B cell (primary cell): Measurements from ENCODE around the gene FRRS1. TPM values are rescaled to one million over a fixed set of nuclear protein-coding genes. Genes with fewer than 3 reads are reported as not detected.

Source experiments
- ATAC-seq: fragments of 200-7000 bp; cut with Tn5 transposase; one replicate; pipeline ENCODE4 v1.10.0; 2021; ENCODE audit warnings: low read depth, mild to moderate bottlenecking, moderate number of reproducible peaks, moderate library complexity
- CTCF ChIA-PET: fragments of 350-600 bp; sonication (Branson Sonifier 250); formaldehyde crosslinking; loops from one replicate; lab custom pipeline; 2021; ENCODE audit warnings: antibody characterized with exemption, inconsistent platforms; lab: Charles Lee
- POLR2A ChIA-PET: fragments of 350-600 bp; sonication (Branson Sonifier 250); formaldehyde crosslinking; loops from one replicate; lab custom pipeline; 2021; ENCODE audit warnings: antibody characterized with exemption; lab: Charles Lee
- DNase-seq: peaks from one replicate; pipeline ENCODE4 v3.0.0; 2013
- H2AFZ ChIP-seq: 2 replicates; pipeline ENCODE4 v1.6.1; 2012; ENCODE audit warnings: mild to moderate bottlenecking, low read depth, low read length; ENCODE audit not compliant: insufficient read depth, poor library complexity, severe bottlenecking
- H3K27ac ChIP-seq, 2 donors: 1 replicate in 1 of 2; 2 replicates in 1 of 2; pipeline ENCODE4 v1.5.1; 2012 to 2013; ENCODE audit warnings: low read length in 2 of 2, mild to moderate bottlenecking in 2 of 2, moderate library complexity in 1 of 2
- H3K27me3 ChIP-seq, 4 experiments: fragments of 200-600 bp in 1 of 4; sonication (generic) in 1 of 4; replicated peaks in 1 of 4; 1 replicate in 2 of 4; 2 replicates in 2 of 4; pipeline versions ENCODE4 v1.6.1 to v1.7.0; 2013 to 2016; ENCODE audit warnings: low read length in 3 of 4, mild to moderate bottlenecking in 2 of 4, mixed read lengths in 1 of 4, moderate library complexity in 1 of 4; ENCODE audit not compliant: insufficient read depth in 4 of 4, control insufficient read depth in 3 of 4; ENCODE audit errors: control extremely low read depth in 1 of 4
- H3K36me3 ChIP-seq, 2 experiments: replicated peaks in 1 of 2; 1 replicate in 1 of 2; 2 replicates in 1 of 2; pipeline versions ENCODE4 v1.6.1 to v1.7.1; 2013; ENCODE audit warnings: low read length in 1 of 2; ENCODE audit not compliant: insufficient read depth in 2 of 2, control insufficient read depth in 1 of 2; ENCODE audit errors: control extremely low read depth in 1 of 2, extremely low read depth in 1 of 2
- H3K4me1 ChIP-seq, 2 donors: fragments of 200-600 bp in 1 of 2; sonication (generic) in 1 of 2; 1 replicate in 1 of 2; 2 replicates in 1 of 2; pipeline versions ENCODE4 v1.5.1 to v1.6.1; 2013 to 2017; ENCODE audit warnings: low read length in 2 of 2; ENCODE audit not compliant: control insufficient read depth in 2 of 2, insufficient read depth in 2 of 2
- H3K4me2 ChIP-seq: replicated peaks from 2 replicates; pipeline ENCODE3; 2012; ENCODE audit warnings: mild to moderate bottlenecking, low read depth, low read length; ENCODE audit not compliant: poor library complexity, severe bottlenecking
- H3K4me3 ChIP-seq, 5 experiments: fragments of 200-600 bp in 1 of 5; sonication (generic) in 1 of 5; 1 replicate in 3 of 5; 2 replicates in 2 of 5; pipeline versions ENCODE4 v1.5.1 to v1.7.0; 2011 to 2016; ENCODE audit warnings: low read length in 4 of 5, mild to moderate bottlenecking in 4 of 5, low read depth in 2 of 5, control low read depth in 1 of 5, moderate library complexity in 1 of 5; ENCODE audit not compliant: insufficient read depth in 1 of 5; ENCODE audit errors: control extremely low read depth in 1 of 5, extremely low read depth in 1 of 5
- H3K79me2 ChIP-seq: fragments of 200-600 bp; sonication (generic); one replicate; pipeline ENCODE4 v1.6.0; 2016; ENCODE audit warnings: low read length; ENCODE audit not compliant: control insufficient read depth, insufficient read depth
- H3K9ac ChIP-seq: fragments of 200-600 bp; sonication (generic); 2 replicates; pipeline ENCODE4 v1.6.1; 2017; ENCODE audit warnings: mild to moderate bottlenecking, low read length, moderate library complexity
- H3K9me3 ChIP-seq, 3 donors: one replicate each; pipeline versions ENCODE4 v1.6.1 to v1.7.1; 2013; ENCODE audit warnings: low read length in 2 of 3; ENCODE audit not compliant: control insufficient read depth in 2 of 3, insufficient read depth in 1 of 3; ENCODE audit errors: control extremely low read depth in 1 of 3
- H4K20me1 ChIP-seq: 2 replicates; pipeline ENCODE4 v1.6.0; 2012; ENCODE audit warnings: mild to moderate bottlenecking, low read length; ENCODE audit not compliant: insufficient read depth, control insufficient read depth, poor library complexity, severe bottlenecking
- H3K27ac Mint-ChIP-seq: one replicate; pipeline ENCODE4 v1.8.0; 2021; ENCODE audit warnings: mixed read lengths
- H3K27me3 Mint-ChIP-seq: one replicate; pipeline ENCODE4 v1.8.0; 2021; ENCODE audit warnings: mixed read lengths
- H3K4me1 Mint-ChIP-seq: one replicate; pipeline ENCODE4 v1.8.0; 2021; ENCODE audit warnings: mixed read lengths
- H3K4me3 Mint-ChIP-seq: one replicate; pipeline ENCODE4 v1.8.0; 2021; ENCODE audit warnings: mixed read lengths
- H3K9me3 Mint-ChIP-seq: one replicate; pipeline ENCODE4 v1.8.0; 2022; ENCODE audit warnings: mixed read lengths; ENCODE audit not compliant: insufficient read depth
- EZH2 ChIP-seq: IDR thresholded peaks from 2 replicates; pipeline ENCODE4 v1.6.1; 2012; ENCODE audit warnings: borderline replicate concordance, low read depth, mild to moderate bottlenecking, moderate library complexity, low read length; ENCODE audit not compliant: insufficient read depth, poor library complexity, severe bottlenecking
- WGBS: methylation state at CpG from one replicate; pipeline ENCODE4 v1.1.5; 2013; ENCODE audit warnings: missing lambda C conversion rate; ENCODE audit not compliant: insufficient coverage; 5-methylcytosine and 5-hydroxymethylcytosine counted together
- intact Hi-C: fragments of 100-400 bp; cut with micrococcal nuclease; formaldehyde crosslinking; loops from one replicate; pipeline ENCODE4 v1.10.0; 2022
- polyA plus RNA-seq: library from polyadenylated mRNA; depleted of rRNA; stranded (reverse); fragments of >200 nt; gene quantifications from 2 replicates; pipeline ENCODE4 v1.2.3, GENCODE V29; 2012
- total RNA-seq, 2 donors: library from RNA; stranded (reverse); fragments of 120-200 nt in 1 of 2; gene quantifications; 1 replicate in 1 of 2; 2 replicates in 1 of 2; pipeline versions ENCODE4 v1.2.3 to v1.2.4, GENCODE V29; 2013 to 2022
- TF ChIP-seq, protein P1 (sequence below): fragments of 200-600 bp; IDR thresholded peaks from one replicate; pipeline ENCODE4 v1.8.0; 2022; ENCODE audit warnings: antibody characterized with exemption, mild to moderate bottlenecking

FRRS1 gene
- total and polyA plus RNA-seq, 2 donors (not counting 1 experiment from before 2014, with no cell fraction given), result 0.73 to 0.96 TPM

DNA sequence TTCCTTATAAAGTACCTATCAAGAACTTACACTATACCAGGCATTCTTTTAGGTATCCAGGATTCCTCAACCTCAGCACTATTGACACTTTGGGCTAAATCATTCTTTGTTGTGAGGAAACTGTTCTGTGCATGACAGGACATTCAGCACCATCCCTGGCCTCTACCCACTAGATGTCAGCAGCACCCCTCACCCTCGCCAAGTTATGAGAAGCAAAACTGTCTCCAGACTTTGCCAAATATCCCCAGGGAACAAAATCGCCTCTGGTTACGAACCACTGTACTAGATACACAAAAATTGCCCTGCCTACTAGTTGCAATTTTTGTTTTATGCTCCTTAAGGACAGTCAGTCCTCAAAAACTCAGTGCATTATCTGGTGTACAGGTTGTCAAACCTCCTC, 84.9 kb downstream of the FRRS1 start:
- Histone ChIP-seq H3K36me3 (no peaks in the 10 kb centered on the region), H3K9ac (no peak overlapping the region), H3K27ac (no peak overlapping the region), H4K20me1 (no peaks in the 10 kb centered on the region), H3K27me3 (peaks cover 0 to 4% (median 0%) of the 10 kb centered on the region in 4 experiments), H3K4me2 (no peak overlapping the region), H3K4me1 (no peaks in the 10 kb centered on the region), H2AFZ (no peak overlapping the region), H3K9me3 (no peaks in the 10 kb centered on the region), H3K79me2 (no peaks in the 10 kb centered on the region), H3K4me3 (no peak overlapping the region)
- no peak for DNase-seq
- WGBS, result 56% methylated on average over 3 of the region's 3 CpGs
- CTCF ChIA-PET, result no interaction called here
- intact Hi-C loops, result no loop called here
- TF ChIP-seq, protein P1, sequence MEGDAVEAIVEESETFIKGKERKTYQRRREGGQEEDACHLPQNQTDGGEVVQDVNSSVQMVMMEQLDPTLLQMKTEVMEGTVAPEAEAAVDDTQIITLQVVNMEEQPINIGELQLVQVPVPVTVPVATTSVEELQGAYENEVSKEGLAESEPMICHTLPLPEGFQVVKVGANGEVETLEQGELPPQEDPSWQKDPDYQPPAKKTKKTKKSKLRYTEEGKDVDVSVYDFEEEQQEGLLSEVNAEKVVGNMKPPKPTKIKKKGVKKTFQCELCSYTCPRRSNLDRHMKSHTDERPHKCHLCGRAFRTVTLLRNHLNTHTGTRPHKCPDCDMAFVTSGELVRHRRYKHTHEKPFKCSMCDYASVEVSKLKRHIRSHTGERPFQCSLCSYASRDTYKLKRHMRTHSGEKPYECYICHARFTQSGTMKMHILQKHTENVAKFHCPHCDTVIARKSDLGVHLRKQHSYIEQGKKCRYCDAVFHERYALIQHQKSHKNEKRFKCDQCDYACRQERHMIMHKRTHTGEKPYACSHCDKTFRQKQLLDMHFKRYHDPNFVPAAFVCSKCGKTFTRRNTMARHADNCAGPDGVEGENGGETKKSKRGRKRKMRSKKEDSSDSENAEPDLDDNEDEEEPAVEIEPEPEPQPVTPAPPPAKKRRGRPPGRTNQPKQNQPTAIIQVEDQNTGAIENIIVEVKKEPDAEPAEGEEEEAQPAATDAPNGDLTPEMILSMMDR, result no peak
- no peak for TF ChIP-seq EZH2
- Mint-ChIP-seq H3K4me3 (no peak overlapping the region), H3K27ac (no peak overlapping the region), H3K4me1 (no peaks in the 10 kb centered on the region), H3K27me3 (no peaks in the 10 kb centered on the region), H3K9me3 (no peaks in the 10 kb centered on the region)
- ATAC-seq, result no peak
- POLR2A ChIA-PET, result no interaction called here

DNA sequence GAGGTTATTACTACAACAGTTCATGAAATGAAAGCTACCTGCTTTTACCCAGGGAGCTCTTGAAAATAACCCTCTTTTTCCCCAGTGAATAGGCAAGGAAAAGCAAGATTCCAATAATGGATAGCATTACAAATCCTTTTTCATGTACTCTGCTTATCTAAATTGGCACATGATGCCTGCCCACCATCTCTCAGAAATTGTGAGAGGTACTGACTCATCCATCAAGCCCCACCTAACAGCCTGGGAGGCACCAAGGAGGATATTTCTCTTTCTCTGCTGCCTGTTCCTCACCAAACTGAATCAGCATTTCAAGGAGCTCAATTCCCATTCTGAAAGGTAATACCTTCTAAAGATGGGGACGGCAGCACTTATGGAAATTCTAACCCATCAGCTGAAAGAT, 86.2 kb downstream of the FRRS1 start:
- Histone ChIP-seq H3K79me2 (no peaks in the 10 kb centered on the region), H3K27me3 (peaks cover 0 to 4% (median 0%) of the 10 kb centered on the region in 4 experiments), H3K9ac (no peak overlapping the region), H3K9me3 (peaks cover 0 to 1% (median 0%) of the 10 kb centered on the region in 3 donors), H3K4me2 (no peak overlapping the region), H2AFZ (no peak overlapping the region), H3K36me3 (no peaks in the 10 kb centered on the region), H3K27ac (no peak overlapping the region), H4K20me1 (no peaks in the 10 kb centered on the region), H3K4me1 (no peaks in the 10 kb centered on the region), H3K4me3 (no peak overlapping the region)
- ATAC-seq (no peak), DNase-seq (no peak)
- no CpG with 5 or more reads among the region's 1 CpG for WGBS
- intact Hi-C loops, result no loop called here
- Mint-ChIP-seq H3K4me3 (no peak overlapping the region), H3K9me3 (no peaks in the 10 kb centered on the region), H3K4me1 (no peaks in the 10 kb centered on the region), H3K27me3 (peaks cover 3% of the 10 kb centered on the region), H3K27ac (no peak overlapping the region)
- CTCF ChIA-PET, result no interaction called here
- TF ChIP-seq EZH2, result no peak
- TF ChIP-seq, protein P1, result no peak
- POLR2A ChIA-PET, result no interaction called here
